C4-2B (cell line): ENCODE results near the gene LUZP1.

Source experiments
- ZFX ChIP-seq: fragments of 450-650 bp; IDR thresholded peaks from 2 replicates; pipeline ENCODE4 v1.6.1; 2017
- TF ChIP-seq, protein P1 (sequence below): fragments of 450-650 bp; conservative IDR thresholded peaks from 2 replicates; pipeline ENCODE4 v1.5.1; 2017; ENCODE audit warnings: mild to moderate bottlenecking

DNA sequence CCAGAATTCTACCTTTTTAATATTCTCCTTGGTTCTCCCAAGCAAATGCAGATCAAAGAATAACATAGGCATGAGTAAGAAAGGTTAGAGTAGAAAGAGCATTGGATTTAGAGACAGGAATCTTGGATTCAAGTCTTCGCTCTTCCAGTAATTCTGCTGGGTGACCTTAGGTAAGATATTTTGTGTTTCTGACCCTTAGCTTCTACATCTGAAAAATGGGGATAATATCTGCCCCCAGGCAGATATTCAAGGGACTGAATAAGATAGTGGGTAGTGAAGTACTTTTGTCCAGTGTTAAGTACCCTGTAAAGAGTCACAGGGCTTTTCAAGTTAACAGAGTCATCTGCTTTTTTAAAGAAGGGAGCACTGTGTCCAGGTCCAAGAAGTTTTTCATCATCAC lies 78.6 kb downstream of the LUZP1 start:
- TF ChIP-seq ZFX = no peak
- TF ChIP-seq, protein P1, sequence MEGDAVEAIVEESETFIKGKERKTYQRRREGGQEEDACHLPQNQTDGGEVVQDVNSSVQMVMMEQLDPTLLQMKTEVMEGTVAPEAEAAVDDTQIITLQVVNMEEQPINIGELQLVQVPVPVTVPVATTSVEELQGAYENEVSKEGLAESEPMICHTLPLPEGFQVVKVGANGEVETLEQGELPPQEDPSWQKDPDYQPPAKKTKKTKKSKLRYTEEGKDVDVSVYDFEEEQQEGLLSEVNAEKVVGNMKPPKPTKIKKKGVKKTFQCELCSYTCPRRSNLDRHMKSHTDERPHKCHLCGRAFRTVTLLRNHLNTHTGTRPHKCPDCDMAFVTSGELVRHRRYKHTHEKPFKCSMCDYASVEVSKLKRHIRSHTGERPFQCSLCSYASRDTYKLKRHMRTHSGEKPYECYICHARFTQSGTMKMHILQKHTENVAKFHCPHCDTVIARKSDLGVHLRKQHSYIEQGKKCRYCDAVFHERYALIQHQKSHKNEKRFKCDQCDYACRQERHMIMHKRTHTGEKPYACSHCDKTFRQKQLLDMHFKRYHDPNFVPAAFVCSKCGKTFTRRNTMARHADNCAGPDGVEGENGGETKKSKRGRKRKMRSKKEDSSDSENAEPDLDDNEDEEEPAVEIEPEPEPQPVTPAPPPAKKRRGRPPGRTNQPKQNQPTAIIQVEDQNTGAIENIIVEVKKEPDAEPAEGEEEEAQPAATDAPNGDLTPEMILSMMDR = no peak
